ENCODE measurements around the gene NEUROG3.

DNA sequence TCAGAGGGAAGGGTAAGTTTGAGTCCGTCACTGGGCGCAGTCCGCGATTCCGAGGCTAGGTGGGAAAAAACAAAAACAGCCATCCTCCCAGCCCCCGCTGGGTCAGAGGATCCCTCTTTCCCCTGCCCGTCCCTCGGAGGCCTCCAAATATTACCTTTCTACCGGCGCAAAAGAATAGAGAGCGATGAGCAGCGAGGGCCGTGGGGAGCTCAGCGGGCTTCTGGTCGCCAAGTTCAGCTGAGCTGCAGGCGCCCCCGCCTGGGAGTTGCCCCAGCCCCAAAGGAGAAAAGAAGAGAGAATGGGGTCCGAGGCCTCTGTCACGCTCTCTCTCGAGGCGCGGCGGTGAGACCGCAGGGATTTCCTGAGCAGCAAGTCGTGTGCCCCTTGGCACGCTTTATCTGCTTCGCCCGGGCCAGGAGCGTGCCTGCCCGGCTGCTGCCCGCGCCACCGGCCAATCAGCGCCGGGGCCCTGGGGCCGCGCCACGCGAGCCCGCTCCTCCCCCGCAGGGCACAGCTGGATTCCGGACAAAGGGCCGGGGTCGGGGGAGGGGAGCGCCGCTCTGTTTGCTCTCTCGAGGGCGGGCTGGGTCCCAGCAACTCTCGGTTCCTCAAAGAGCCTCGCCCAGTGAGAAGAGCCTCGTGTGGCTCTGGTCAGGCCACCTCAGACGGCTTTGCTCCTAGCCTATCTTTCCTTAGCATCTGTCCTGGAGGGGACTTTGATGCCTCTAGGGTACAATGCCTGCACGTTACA is at the start of gene NEUROG3:
- TF ChIP-seq POLR2A (IDR thresholded peaks at IDR 0.05; ENCODE audit: low read length): no peak
- TF ChIP-seq GATA1 (IDR thresholded peaks at IDR 0.05; ENCODE audit: low read depth, low read length): no peak
